ENCODE data around the gene UBE2E2.
"Not testable (repeated sequence)": the region's sequence is repeated elsewhere in the genome, so short reads cannot be mapped to it uniquely, and the experiment has no call there.

The UBE2E2 gene

GRCh38 chr3:23594894-23595670 is 392.0 kb downstream of the UBE2E2 start:
- no peak for DNase-seq

DNA sequence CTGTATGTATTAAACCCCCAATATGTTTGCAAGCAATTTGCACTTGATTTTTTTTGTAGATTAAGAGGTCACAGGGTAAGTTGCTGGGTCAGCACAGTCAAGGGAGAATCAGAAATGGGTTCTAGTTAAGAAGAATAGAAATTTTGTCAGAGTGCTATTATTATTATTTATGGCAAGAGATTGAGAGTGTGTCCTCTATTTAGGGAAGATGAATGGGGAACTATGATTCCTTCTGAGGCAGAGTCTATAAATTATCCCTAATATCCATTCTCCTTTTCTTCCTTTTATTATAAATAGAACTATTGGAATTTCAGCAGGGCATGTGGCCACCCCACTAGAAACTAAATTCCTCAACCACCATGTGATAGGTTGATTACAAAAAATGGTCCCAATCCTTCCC is 392.7 kb downstream of the UBE2E2 start:
- no peak for DNase-seq

- DNase-seq: no peak
Measured at GRCh38 chr3:23600167-23600871, 397.2 kb downstream of the UBE2E2 start.

DNA sequence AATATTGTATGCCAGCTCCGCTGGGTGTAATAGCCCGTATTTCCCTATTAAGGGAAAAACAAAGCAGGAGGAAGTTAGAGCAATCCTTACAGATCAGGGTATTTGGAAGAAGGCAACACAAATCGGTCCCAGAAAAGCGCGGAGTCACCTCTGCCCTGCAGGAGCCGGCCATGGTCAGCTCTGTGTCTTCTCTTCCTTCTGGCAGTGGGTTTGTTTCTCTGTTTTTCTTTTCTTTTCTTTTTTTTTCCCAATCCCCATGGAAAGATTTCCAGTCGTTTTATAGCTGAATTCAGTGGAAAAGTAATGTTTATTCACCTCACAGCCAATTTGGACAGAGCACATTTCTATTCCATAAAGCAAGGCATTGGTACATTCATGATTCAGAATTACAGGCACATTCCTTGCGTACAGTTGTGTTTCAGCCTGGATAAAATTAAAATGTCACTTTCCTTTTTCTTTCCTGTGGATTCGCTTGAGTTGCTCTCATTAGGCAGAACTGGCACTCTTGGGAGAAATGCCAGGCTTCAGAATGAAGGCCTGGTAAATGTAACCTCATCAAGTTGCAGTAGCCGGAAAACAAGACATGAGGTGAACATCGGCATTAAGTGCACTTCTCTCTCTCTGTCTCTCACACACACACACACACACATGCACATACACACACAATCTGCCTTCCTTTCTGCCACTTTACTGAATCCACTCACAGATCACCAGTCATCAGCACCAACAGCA is 398.1 kb downstream of the UBE2E2 start:
- no peak for DNase-seq

DNA sequence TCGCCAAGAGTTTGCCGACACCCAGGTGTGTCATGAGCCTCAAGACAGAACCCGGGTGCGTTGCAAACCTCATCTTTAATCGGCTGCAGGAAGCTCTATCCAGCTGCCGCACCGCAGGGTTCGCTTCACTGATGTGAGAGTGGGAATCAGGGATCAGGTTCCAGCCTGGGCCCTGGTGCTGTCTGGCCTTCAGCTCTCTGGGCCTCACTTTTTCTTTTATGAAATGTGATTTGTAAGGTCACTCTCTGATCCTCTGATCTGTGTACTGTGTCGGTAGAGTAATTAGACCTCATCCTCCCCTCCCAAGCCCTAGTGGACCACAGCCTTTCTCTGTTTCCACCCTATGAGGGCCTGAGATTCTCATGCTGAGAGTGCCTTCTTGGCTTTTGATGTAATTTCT is 399.8 kb downstream of the UBE2E2 start:
- DNase-seq: no peak

- no peak for DNase-seq
Measured at GRCh38 chr3:23607184-23607847, 404.2 kb downstream of the UBE2E2 start.

DNA sequence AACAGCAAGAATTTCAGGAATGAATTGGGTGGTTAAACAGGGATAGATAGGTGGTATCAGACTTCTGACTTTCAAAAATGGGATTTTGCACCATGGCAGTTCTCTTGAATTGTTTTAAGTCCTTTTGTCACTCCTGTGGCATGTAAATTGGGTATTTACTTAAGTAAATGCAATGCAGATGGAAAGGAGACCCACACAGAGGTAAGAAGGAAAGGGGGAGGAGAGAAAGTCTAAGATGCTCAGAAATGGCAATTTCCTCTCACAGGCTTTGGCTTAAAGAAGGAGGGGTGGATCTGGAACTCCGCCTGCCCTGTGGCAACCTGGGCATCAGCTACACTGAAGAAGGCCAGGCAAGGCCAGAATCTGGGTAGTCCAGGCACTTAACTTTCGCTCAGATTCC is 405.5 kb downstream of the UBE2E2 start:
- DNase-seq: no peak

GRCh38 chr3:23611737-23612295 is 408.7 kb downstream of the UBE2E2 start:
- DNase-seq: no peak

GRCh38 chr3:23612296-23612891 is 409.3 kb downstream of the UBE2E2 start:
- no peak for DNase-seq

DNA sequence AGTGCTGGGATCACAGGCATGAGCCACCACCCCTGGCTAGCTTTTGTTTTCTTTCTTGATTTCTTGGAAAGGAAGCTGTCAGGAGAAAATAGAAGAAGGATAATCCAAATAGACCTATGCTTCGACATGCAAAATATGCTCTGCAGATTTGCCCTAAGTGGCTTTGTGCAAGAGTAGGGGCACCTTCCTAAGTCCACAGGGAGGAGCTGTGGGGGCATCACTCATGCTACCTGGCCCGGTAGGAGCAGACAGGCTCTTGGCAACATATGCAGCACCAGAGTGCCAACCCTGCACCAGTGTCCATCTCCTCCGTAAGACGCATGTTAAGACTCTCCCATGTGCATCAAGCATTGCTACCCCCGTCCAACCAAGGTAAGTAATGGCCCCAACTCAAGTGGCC is 411.9 kb downstream of the UBE2E2 start:
- no peak for DNase-seq

GRCh38 chr3:23618475-23618874 is 415.3 kb downstream of the UBE2E2 start:
- not testable (repeated sequence) for DNase-seq

DNA sequence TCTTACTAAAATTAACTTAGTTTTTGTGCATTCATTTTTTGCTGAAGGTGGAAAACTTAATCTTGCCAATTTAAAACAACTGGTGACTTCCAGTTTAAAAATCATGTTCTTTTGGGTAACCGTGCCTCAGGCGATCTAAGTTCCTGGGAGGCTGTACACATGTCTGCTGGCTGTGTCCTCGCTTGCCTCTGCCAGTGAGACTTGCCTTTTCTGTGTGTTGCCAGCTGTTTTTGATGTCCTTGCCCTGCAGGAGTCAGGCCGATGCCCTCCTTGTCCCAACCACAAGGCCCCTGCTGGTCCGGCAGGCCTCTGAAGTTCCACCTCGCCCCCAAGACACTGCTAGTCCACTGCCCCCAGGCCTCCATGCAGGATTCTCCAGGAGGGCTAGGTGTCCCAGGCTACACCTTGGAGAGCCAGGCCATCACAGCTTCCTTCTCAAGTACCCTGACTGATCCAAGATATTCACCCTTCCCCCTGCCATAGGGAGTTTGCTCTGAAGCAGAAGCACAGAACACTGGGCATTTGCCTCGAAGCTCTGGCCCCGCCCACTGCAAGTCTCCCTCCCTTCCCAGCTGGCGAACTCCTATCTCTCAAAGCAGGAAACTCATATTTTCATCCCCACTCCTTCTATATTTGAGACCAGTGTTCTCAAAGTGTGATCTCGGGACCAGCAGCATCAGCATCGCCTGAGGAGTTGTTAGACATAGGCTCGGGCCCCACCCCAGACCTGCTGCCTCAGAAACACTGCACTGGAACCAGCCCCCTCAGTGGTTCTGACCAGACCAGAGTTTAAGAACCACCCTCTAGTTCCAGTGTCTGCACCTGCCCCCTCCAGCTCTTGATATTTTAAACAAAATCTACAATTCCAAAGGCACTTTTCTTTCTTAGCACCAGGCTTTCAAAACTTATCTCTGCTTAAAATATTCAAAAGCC is 416.8 kb downstream of the UBE2E2 start:
- no peak for DNase-seq

GRCh38 chr3:23620638-23621015 is 417.5 kb downstream of the UBE2E2 start:
- DNase-seq: no peak

GRCh38 chr3:23623844-23624243 is 420.7 kb downstream of the UBE2E2 start:
- DNase-seq: no peak

DNA sequence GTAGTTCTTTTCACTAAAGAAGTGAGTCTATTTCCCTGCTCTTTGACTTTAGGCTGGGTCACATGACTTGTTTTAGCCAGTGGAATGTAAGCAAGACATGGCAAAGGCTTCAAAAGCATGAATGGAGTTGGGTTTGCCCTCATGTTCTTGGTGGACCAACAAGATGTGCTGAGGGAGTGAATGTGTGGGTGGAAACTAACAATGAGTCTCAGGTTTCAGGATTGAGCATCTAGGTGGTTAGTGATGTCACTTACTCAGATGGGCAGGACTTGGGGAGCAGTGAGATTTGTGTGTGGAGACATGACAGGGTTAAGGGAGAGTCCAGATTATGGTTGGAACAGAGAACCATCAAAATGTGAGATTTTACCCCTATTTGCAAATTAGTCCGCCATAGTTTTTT is 421.2 kb downstream of the UBE2E2 start:
- no peak for DNase-seq

GRCh38 chr3:23626442-23626841 is 423.3 kb downstream of the UBE2E2 start:
- no peak for DNase-seq

GRCh38 chr3:23629181-23629894 is 426.2 kb downstream of the UBE2E2 start:
- DNase-seq: no peak

DNA sequence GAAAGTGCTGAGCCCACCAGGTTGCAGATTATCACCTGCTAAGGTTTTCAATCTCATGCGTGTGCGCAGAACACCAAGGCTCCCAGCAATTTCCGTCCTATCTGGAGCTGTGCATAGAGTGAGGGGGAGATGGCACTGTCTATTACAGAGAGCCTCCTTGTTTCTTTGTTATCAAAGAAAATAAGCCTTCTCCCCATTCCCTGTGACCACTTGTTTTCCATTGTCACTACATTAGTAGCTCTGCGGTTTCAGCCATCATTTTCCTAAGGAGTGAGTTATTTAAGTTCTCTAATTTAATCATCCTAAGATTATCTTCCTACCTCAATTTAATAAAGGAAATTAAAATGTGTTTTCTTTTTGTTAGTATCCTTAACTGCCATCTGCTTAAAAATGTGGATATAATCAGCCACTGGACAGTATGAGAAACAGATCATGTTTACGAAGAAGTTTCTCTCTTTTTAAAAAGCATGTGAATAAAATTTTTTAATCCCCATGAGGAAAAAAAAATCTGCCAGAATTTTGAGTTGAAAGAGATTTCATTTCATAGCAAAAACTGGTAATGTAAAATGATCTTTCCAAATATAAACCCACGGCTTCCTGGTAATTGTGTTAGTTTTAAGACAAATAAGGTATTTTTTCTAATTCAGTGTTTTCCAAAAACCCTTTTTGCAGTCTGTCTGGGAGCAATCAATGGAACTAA is 430.3 kb downstream of the UBE2E2 start:
- no peak for DNase-seq

GRCh38 chr3:23637339-23637738 is 434.2 kb downstream of the UBE2E2 start:
- no peak for DNase-seq

Measured in CD4-positive, alpha-beta T cell treated with Interleukin-15 for 1 hour (primary cell).